MM.1S (cell line): ENCODE measurements around the gene GLB1L3.

Experiments
- EZH2 ChIP-seq: fragments of 300-600 bp; sonication (generic); optimal IDR thresholded peaks from 2 replicates; pipeline ENCODE3; 2017; ENCODE audit warnings: low read depth, mild to moderate bottlenecking, antibody characterized with exemption, low read length, mixed read lengths
- TF ChIP-seq, protein P1 (sequence below): fragments of 300-600 bp; sonication (generic); IDR thresholded peaks from 2 replicates; pipeline ENCODE4 v1.5.1; 2016; ENCODE audit warnings: antibody characterized with exemption, low read length, mixed read lengths

DNA sequence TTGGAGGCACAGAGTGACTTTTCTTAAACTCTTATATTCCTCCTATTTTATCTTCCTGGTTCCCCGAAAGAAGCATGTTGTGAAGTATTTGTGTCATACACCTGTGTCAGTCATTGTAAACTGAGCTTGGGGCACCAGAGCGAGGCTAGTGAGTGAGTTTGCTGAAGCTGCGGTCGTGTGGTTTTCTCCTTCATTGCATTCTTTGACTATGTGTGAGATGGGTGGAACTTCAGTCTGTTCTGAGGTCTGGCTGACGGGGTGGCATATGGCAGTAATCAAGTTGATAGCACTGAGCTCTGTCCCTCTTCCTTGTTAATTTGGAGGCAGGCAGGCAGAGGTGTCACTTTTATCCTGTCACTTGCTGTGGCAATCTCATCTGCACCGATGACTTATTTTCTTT is 47.6 kb upstream of the GLB1L3 start:
- TF ChIP-seq, protein P1, sequence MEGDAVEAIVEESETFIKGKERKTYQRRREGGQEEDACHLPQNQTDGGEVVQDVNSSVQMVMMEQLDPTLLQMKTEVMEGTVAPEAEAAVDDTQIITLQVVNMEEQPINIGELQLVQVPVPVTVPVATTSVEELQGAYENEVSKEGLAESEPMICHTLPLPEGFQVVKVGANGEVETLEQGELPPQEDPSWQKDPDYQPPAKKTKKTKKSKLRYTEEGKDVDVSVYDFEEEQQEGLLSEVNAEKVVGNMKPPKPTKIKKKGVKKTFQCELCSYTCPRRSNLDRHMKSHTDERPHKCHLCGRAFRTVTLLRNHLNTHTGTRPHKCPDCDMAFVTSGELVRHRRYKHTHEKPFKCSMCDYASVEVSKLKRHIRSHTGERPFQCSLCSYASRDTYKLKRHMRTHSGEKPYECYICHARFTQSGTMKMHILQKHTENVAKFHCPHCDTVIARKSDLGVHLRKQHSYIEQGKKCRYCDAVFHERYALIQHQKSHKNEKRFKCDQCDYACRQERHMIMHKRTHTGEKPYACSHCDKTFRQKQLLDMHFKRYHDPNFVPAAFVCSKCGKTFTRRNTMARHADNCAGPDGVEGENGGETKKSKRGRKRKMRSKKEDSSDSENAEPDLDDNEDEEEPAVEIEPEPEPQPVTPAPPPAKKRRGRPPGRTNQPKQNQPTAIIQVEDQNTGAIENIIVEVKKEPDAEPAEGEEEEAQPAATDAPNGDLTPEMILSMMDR, result no peak
- no peak for TF ChIP-seq EZH2
